DOHH2 (cell line): Measurements from ENCODE around the gene CACNG7.

Experiments used
- CTCF ChIP-seq: fragments of 200-600 bp; sonication (generic); IDR thresholded peaks from one replicate; pipeline ENCODE4 v1.5.1; 2014; ENCODE audit warnings: antibody characterized with exemption, mild to moderate bottlenecking, low read depth, low read length; ENCODE audit not compliant: poor library complexity, severe bottlenecking
- EZH2phosphoT487 ChIP-seq: fragments of 200-600 bp; sonication (generic); IDR thresholded peaks from 2 replicates; pipeline ENCODE4 v1.6.1; 2017; ENCODE audit warnings: borderline replicate concordance, mild to moderate bottlenecking, antibody characterized with exemption, low read length, moderate library complexity, mixed read lengths

- TF ChIP-seq CTCF (no peak), EZH2phosphoT487 (no peak)
Observed at GRCh38 chr19:53958168-53958571, 49.1 kb downstream of the CACNG7 start.
